OCI-LY7 (cell line): ENCODE results near the gene PCDH17. TPM values are rescaled to one million over a fixed set of nuclear protein-coding genes. Genes with fewer than 3 reads are reported as not detected.

ENCODE experiments used
- BruUV-seq: library from RNA; stranded (reverse); fragments of 400-500 nt; replicated peaks from 2 replicates; lab custom pipeline; 2021; lab: Mats Ljungman, UMichigan
- CTCF ChIA-PET: fragments of 300-600 bp; sonication (Branson Sonifier 250); formaldehyde crosslinking; loops from one replicate; lab custom pipeline; 2022; ENCODE audit warnings: antibody characterized with exemption; ENCODE audit not compliant: unreplicated experiment; lab: Charles Lee
- POLR2A ChIA-PET: fragments of 300-600 bp; sonication (Branson Sonifier 250); formaldehyde crosslinking; loops from one replicate; lab custom pipeline; 2022; ENCODE audit warnings: antibody characterized with exemption; lab: Charles Lee
- DNase-seq: peaks from one replicate; pipeline ENCODE4 v3.0.0-alpha.2; 2015; ENCODE audit warnings: low spot score
- H2AFZ ChIP-seq: fragments of 200-600 bp; sonication (generic), shearing (Covaris generic); 2 replicates; pipeline ENCODE4 v1.6.1; 2014; ENCODE audit warnings: mild to moderate bottlenecking, antibody characterized with exemption, low read length, moderate library complexity
- H3K27ac ChIP-seq: fragments of 200-600 bp; sonication (generic); 2 replicates; pipeline ENCODE4 v1.5.1; 2014; ENCODE audit warnings: mixed run types, low read depth, mild to moderate bottlenecking, moderate library complexity, low read length, inconsistent platforms; ENCODE audit not compliant: poor library complexity, severe bottlenecking
- H3K36me3 ChIP-seq: fragments of 200-600 bp; sonication (generic); 2 replicates; pipeline ENCODE4 v1.6.1; 2014; ENCODE audit warnings: mild to moderate bottlenecking, antibody characterized with exemption, low read length, moderate library complexity, mixed read lengths; ENCODE audit not compliant: insufficient read depth
- H3K4me1 ChIP-seq: fragments of 200-600 bp; sonication (generic); 2 replicates; pipeline ENCODE4 v1.5.1; 2014; ENCODE audit warnings: mild to moderate bottlenecking, low read length; ENCODE audit not compliant: insufficient read depth, poor library complexity, severe bottlenecking
- H3K4me2 ChIP-seq: fragments of 200-600 bp; sonication (generic); 2 replicates; pipeline ENCODE4 v1.6.1; 2014; ENCODE audit warnings: mild to moderate bottlenecking, low read length
- H3K4me3 ChIP-seq: fragments of 200-600 bp; sonication (generic); 2 replicates; pipeline ENCODE4 v1.5.1; 2014; ENCODE audit warnings: mild to moderate bottlenecking, low read depth, low read length; ENCODE audit not compliant: poor library complexity, severe bottlenecking
- H3K79me2 ChIP-seq: fragments of 200-600 bp; sonication (generic); 2 replicates; pipeline ENCODE4 v1.6.1; 2016; ENCODE audit warnings: low read depth, mild to moderate bottlenecking, low read length, moderate library complexity, mixed read lengths; ENCODE audit not compliant: insufficient read depth
- H3K9me2 ChIP-seq: fragments of 200-600 bp; sonication (generic); 2 replicates; pipeline ENCODE4 v1.6.1; 2016; ENCODE audit warnings: mild to moderate bottlenecking, low read length, mixed read lengths; ENCODE audit not compliant: insufficient read depth
- H3K9me3 ChIP-seq: fragments of 200-600 bp; sonication (generic); 2 replicates; pipeline ENCODE4 v1.6.1; 2014; ENCODE audit warnings: mild to moderate bottlenecking, mixed run types, low read length, mixed read lengths
- H4K20me1 ChIP-seq: fragments of 200-600 bp; sonication (generic); 2 replicates; pipeline ENCODE4 v1.6.1; 2014; ENCODE audit warnings: mild to moderate bottlenecking, antibody characterized with exemption, low read length, moderate library complexity, mixed read lengths; ENCODE audit not compliant: insufficient read depth
- EZH2phosphoT487 ChIP-seq: fragments of 200-600 bp; sonication (generic); IDR thresholded peaks from 2 replicates; pipeline ENCODE4 v1.6.1; 2018; ENCODE audit warnings: low read depth, borderline replicate concordance, mild to moderate bottlenecking, mixed run types, antibody characterized with exemption, low read length, moderate library complexity, mixed read lengths
- intact Hi-C: fragments of 100-400 bp; cut with micrococcal nuclease; formaldehyde crosslinking; loops from one replicate; pipeline ENCODE4 v1.10.0; 2022; ENCODE audit not compliant: unreplicated experiment
- total RNA-seq, 2 experiments: library from RNA; depleted of rRNA in 1 of 2; stranded (reverse); fragments of >200 nt in 1 of 2; shearing (Covaris generic) in 1 of 2; gene quantifications; 2 replicates each; pipeline ENCODE4 v1.2.3, GENCODE V29; 2014 to 2022
- TF ChIP-seq, protein P1 (sequence below): fragments of 200-600 bp; sonication (generic); conservative IDR thresholded peaks from 2 replicates; pipeline ENCODE4 v1.5.1; 2014; ENCODE audit warnings: mild to moderate bottlenecking, antibody characterized with exemption, low read length, moderate library complexity, mixed read lengths

PCDH17 gene
- total RNA-seq, 2 experiments from 2014 or later, result not detected

DNA sequence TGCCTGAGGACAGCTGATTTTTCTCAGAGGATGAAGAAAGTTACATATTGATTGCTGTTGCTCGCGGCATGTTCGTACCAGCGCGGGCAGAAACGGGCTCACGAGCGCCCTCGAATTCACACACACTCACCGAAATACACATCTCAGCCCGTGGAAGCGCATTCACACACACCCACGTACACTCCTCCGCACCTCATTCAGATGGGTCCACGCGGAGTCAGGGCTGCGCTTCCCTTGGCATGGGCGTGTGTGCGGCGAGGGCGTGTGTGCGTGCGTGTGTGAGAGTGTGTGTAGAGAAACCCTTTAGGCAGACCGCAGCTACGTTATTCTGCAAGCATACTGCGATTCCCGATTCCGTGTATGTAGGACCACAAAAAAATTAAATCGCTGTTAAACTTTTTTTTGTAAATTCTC, 2.1 kb upstream of the PCDH17 start:
- Histone ChIP-seq H3K36me3 (no peaks in the 10 kb centered on the region), H3K4me3 (no peak overlapping the region), H2AFZ (no peak overlapping the region), H3K9me2 (no peaks in the 10 kb centered on the region), H4K20me1 (no peaks in the 10 kb centered on the region), H3K79me2 (no peaks in the 10 kb centered on the region), H3K4me2 (no peak overlapping the region), H3K9me3 (no peaks in the 10 kb centered on the region), H3K4me1 (no peaks in the 10 kb centered on the region), H3K27ac (no peak overlapping the region)
- ChIA-PET POLR2A (no interaction called here), CTCF (no interaction called here)
- no peak for DNase-seq
- no TSS peak for BruUV-seq
- TF ChIP-seq EZH2phosphoT487, result no peak
- TF ChIP-seq, protein P1, sequence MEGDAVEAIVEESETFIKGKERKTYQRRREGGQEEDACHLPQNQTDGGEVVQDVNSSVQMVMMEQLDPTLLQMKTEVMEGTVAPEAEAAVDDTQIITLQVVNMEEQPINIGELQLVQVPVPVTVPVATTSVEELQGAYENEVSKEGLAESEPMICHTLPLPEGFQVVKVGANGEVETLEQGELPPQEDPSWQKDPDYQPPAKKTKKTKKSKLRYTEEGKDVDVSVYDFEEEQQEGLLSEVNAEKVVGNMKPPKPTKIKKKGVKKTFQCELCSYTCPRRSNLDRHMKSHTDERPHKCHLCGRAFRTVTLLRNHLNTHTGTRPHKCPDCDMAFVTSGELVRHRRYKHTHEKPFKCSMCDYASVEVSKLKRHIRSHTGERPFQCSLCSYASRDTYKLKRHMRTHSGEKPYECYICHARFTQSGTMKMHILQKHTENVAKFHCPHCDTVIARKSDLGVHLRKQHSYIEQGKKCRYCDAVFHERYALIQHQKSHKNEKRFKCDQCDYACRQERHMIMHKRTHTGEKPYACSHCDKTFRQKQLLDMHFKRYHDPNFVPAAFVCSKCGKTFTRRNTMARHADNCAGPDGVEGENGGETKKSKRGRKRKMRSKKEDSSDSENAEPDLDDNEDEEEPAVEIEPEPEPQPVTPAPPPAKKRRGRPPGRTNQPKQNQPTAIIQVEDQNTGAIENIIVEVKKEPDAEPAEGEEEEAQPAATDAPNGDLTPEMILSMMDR, result no peak
- intact Hi-C loops, result loop anchor here (5.0 to 10.0 kb wide), 3 partner anchors 1335 to 1688 kb away; no protein-coding TSS in a partner anchor

DNA sequence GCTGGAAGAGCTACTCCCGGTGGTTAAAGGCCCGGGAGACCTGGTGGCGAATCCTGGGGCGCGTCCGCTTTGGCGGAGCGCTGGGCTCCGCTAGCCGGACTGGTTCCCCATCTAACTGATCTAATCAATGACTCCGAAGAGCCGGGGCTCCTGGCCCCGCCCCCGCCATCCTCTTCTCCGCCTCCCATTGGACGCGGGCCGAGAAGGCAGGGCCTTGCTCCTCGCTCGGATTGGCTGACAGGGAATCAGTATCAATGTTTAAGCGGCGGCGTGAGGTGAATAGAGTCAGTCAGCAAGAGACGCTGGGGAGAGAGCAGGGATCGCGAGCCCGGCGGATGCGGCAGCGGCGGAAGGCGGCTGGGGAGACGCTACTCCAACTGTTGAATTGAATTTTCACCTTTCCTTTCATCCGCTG, 1.7 kb upstream of the PCDH17 start:
- no peak overlapping the region for H3K4me2 ChIP-seq
- intact Hi-C loops, result loop anchor here (5.0 to 10.0 kb wide), 3 partner anchors 1335 to 1687 kb away; no protein-coding TSS in a partner anchor
- H2AFZ ChIP-seq, result no peak overlapping the region

More for the DNA sequence above, 1.7 kb upstream of the PCDH17 start:
- H3K36me3 ChIP-seq, result no peaks in the 10 kb centered on the region
- H3K27ac ChIP-seq, result no peak overlapping the region
- ChIA-PET POLR2A (no interaction called here), CTCF (no interaction called here)
- no TSS peak for BruUV-seq
- no peaks in the 10 kb centered on the region for H3K9me3 ChIP-seq
- no peaks in the 10 kb centered on the region for H4K20me1 ChIP-seq
- no peaks in the 10 kb centered on the region for H3K79me2 ChIP-seq
- no peak for DNase-seq
- H3K9me2 ChIP-seq, result no peaks in the 10 kb centered on the region
- H3K4me3 ChIP-seq, result no peak overlapping the region
- H3K4me1 ChIP-seq, result no peaks in the 10 kb centered on the region
- TF ChIP-seq, protein P1, result no peak
- TF ChIP-seq EZH2phosphoT487, result no peak
